H1 (cell line): Measurements from ENCODE around the gene BORCS8. TPM values are rescaled to one million over a fixed set of nuclear protein-coding genes. Genes with fewer than 3 reads are reported as not detected.
A peak's percentile ranks its signal among the peaks of the same experiment; 100 is the strongest.

Source experiments
- CTCF ChIA-PET: fragments of 300-600 bp; sonication (Branson Sonifier 250); formaldehyde crosslinking; loops from one replicate; lab custom pipeline; 2021; ENCODE audit not compliant: partially characterized antibody; lab: Charles Lee
- POLR2A ChIA-PET: fragments of 300-600 bp; sonication (Branson Sonifier 250); formaldehyde crosslinking; loops from one replicate; lab custom pipeline; 2021; ENCODE audit warnings: inconsistent platforms; ENCODE audit not compliant: partially characterized antibody; lab: Charles Lee
- DNase-seq, 2 experiments: peaks; one replicate each; pipeline versions ENCODE4 v3.0.0 to v3.0.0-alpha.2; 2010 to 2022; ENCODE audit warnings: low spot score in 2 of 2, low read depth in 1 of 2, mixed read lengths in 1 of 2
- FAIRE-seq: peaks from 2 replicates; lab custom pipeline; 2011; peaks lifted over from hg19 to GRCh38; lab: Jason Lieb, UNC
- H2AFZ ChIP-seq: 2 replicates; pipeline ENCODE4 v1.8.1; 2012; ENCODE audit warnings: low read length, inconsistent platforms
- H2AK5ac ChIP-seq: 2 replicates; pipeline ENCODE4 v1.6.1; 2013; ENCODE audit warnings: low read depth, low read length
- H2BK120ac ChIP-seq: replicated peaks from 2 replicates; pipeline ENCODE3; 2013; ENCODE audit warnings: low read depth, low read length, inconsistent platforms
- H2BK12ac ChIP-seq: 2 replicates; pipeline ENCODE4 v1.6.1; 2013; ENCODE audit warnings: low read depth, low read length
- H2BK15ac ChIP-seq: 2 replicates; pipeline ENCODE4 v1.6.1; 2013; ENCODE audit warnings: low read length
- H2BK20ac ChIP-seq: 2 replicates; pipeline ENCODE4 v1.6.1; 2013; ENCODE audit warnings: low read length
- H2BK5ac ChIP-seq: 2 replicates; pipeline ENCODE4 v1.6.1; 2013; ENCODE audit warnings: low read depth, low read length
- H3K14ac ChIP-seq: 2 replicates; pipeline ENCODE4 v1.6.1; 2013; ENCODE audit warnings: inconsistent platforms; ENCODE audit not compliant: insufficient read length
- H3K18ac ChIP-seq: 2 replicates; pipeline ENCODE4 v1.6.1; 2013; ENCODE audit warnings: low read length; ENCODE audit errors: extremely low read depth
- H3K23ac ChIP-seq: 2 replicates; pipeline ENCODE4 v1.6.1; 2013; ENCODE audit warnings: inconsistent platforms; ENCODE audit not compliant: insufficient read length
- H3K23me2 ChIP-seq: 2 replicates; pipeline ENCODE4 v1.6.1; 2013; ENCODE audit warnings: low read depth, low read length
- H3K27ac ChIP-seq: 2 replicates; pipeline ENCODE4 v1.6.1; 2011; ENCODE audit warnings: low read depth, low read length, inconsistent platforms
- H3K27me3 ChIP-seq, 4 experiments: replicated peaks in 1 of 4; 1 replicate in 1 of 4; 2 replicates in 3 of 4; pipeline versions ENCODE4 v1.6.1 to v1.8.1; 2011 to 2013; ENCODE audit warnings: low read length in 3 of 4, mild to moderate bottlenecking in 3 of 4, inconsistent platforms in 2 of 4, mixed read lengths in 2 of 4, moderate library complexity in 1 of 4; ENCODE audit not compliant: control insufficient read depth in 3 of 4, insufficient read depth in 3 of 4; ENCODE audit errors: extremely low read depth in 1 of 4
- H3K36me3 ChIP-seq, 4 experiments: 2 replicates each; pipeline versions ENCODE4 v1.6.1 to v1.8.1; 2011 to 2013; ENCODE audit warnings: mild to moderate bottlenecking in 4 of 4, low read length in 3 of 4, moderate library complexity in 2 of 4, control low read depth in 1 of 4, inconsistent platforms in 1 of 4; ENCODE audit not compliant: insufficient read depth in 4 of 4, control insufficient read depth in 2 of 4
- H3K4ac ChIP-seq: replicated peaks from 2 replicates; pipeline ENCODE3; 2013; ENCODE audit warnings: low read length, low read depth, mixed read lengths, inconsistent platforms; ENCODE audit not compliant: insufficient read length
- H3K4me1 ChIP-seq, 4 experiments: replicated peaks in 1 of 4; 1 replicate in 1 of 4; 2 replicates in 3 of 4; pipeline versions ENCODE4 v1.6.1 to v1.8.1; 2011 to 2013; ENCODE audit warnings: low read length in 3 of 4, inconsistent platforms in 2 of 4, mixed read lengths in 1 of 4; ENCODE audit not compliant: insufficient read depth in 4 of 4, control insufficient read depth in 3 of 4
- H3K4me2 ChIP-seq, 2 experiments: 2 replicates each; pipeline versions ENCODE4 v1.6.1 to v1.8.1; 2011 to 2013; ENCODE audit warnings: low read depth in 2 of 2, low read length in 2 of 2, control low read depth in 1 of 2, inconsistent platforms in 1 of 2, mild to moderate bottlenecking in 1 of 2; ENCODE audit not compliant: insufficient read depth in 1 of 2
- H3K4me3 ChIP-seq, 4 experiments: fragments of 200-600, 300-600 bp in 1 of 4; sonication (generic), shearing (Covaris generic), sonication (Bioruptor Twin) in 1 of 4; 2 replicates each; pipeline versions ENCODE4 v1.5.1 to v1.8.1; 2011 to 2016; ENCODE audit warnings: low read length in 4 of 4, low read depth in 3 of 4, control low read depth in 2 of 4, inconsistent platforms in 2 of 4, mild to moderate bottlenecking in 2 of 4, mixed read lengths in 1 of 4, moderate library complexity in 1 of 4; ENCODE audit not compliant: insufficient read depth in 2 of 4; ENCODE audit errors: extremely low read depth in 1 of 4
- H3K56ac ChIP-seq: replicated peaks from 2 replicates; pipeline ENCODE3; 2013; ENCODE audit warnings: low read depth, mild to moderate bottlenecking, mixed read lengths, low read length, inconsistent platforms; ENCODE audit not compliant: insufficient read length
- H3K79me1 ChIP-seq: 2 replicates; pipeline ENCODE4 v1.6.1; 2013; ENCODE audit warnings: low read depth, low read length, control low read depth
- H3K79me2 ChIP-seq, 2 experiments: 2 replicates each; pipeline versions ENCODE4 v1.6.1 to v1.8.1; 2012 to 2013; ENCODE audit warnings: low read length in 2 of 2, mild to moderate bottlenecking in 2 of 2, inconsistent platforms in 1 of 2; ENCODE audit not compliant: insufficient read depth in 2 of 2, control insufficient read depth in 1 of 2
- H3K9ac ChIP-seq, 4 experiments: replicated peaks in 1 of 4; 1 replicate in 1 of 4; 2 replicates in 3 of 4; pipeline versions ENCODE4 v1.6.1 to v1.8.1; 2011 to 2013; ENCODE audit warnings: low read depth in 3 of 4, low read length in 3 of 4, control low read depth in 2 of 4, mild to moderate bottlenecking in 2 of 4, moderate library complexity in 2 of 4, inconsistent platforms in 1 of 4; ENCODE audit errors: extremely low read depth in 1 of 4
- H3K9me3 ChIP-seq, 2 experiments: 2 replicates each; pipeline versions ENCODE4 v1.6.1 to v1.8.1; 2012 to 2013; ENCODE audit warnings: mild to moderate bottlenecking in 2 of 2, moderate library complexity in 2 of 2, control low read depth in 1 of 2, inconsistent platforms in 1 of 2, low read depth in 1 of 2, low read length in 1 of 2, mixed read lengths in 1 of 2; ENCODE audit not compliant: insufficient read depth in 2 of 2
- H4K20me1 ChIP-seq, 2 experiments: replicated peaks in 1 of 2; 2 replicates each; pipeline versions ENCODE3 to v1.8.1; 2011 to 2013; ENCODE audit warnings: inconsistent platforms in 2 of 2, low read length in 2 of 2, mild to moderate bottlenecking in 1 of 2; ENCODE audit not compliant: insufficient read depth in 2 of 2, control insufficient read depth in 1 of 2
- H4K5ac ChIP-seq: 2 replicates; pipeline ENCODE4 v1.6.1; 2013; ENCODE audit warnings: low read length, low read depth, mixed read lengths, inconsistent platforms; ENCODE audit not compliant: insufficient read length
- H4K8ac ChIP-seq: 2 replicates; pipeline ENCODE4 v1.8.0; 2013; ENCODE audit warnings: mild to moderate bottlenecking, moderate library complexity, low read length, inconsistent platforms; ENCODE audit not compliant: insufficient read depth; ENCODE audit errors: extremely low read depth
- H4K91ac ChIP-seq: replicated peaks from 2 replicates; pipeline ENCODE3; 2013; ENCODE audit warnings: low read length, mixed read lengths, inconsistent platforms; ENCODE audit not compliant: insufficient read length
- ASH2L ChIP-seq: fragments of 200-600, 300-600 bp; sonication (generic); IDR thresholded peaks from one replicate; pipeline ENCODE4 v1.7.1; 2017; ENCODE audit warnings: low read length
- CREB1 ChIP-seq: IDR thresholded peaks from 2 replicates; pipeline ENCODE4 v1.6.1; 2012; ENCODE audit warnings: inconsistent platforms
- GABPA ChIP-seq: IDR thresholded peaks from 2 replicates; pipeline ENCODE4 v1.6.1; 2011; ENCODE audit warnings: mild to moderate bottlenecking, low read length, moderate library complexity, borderline replicate concordance; ENCODE audit not compliant: insufficient read depth
- HDAC6 ChIP-seq: IDR thresholded peaks from one replicate; pipeline ENCODE4 v1.7.1; 2012; ENCODE audit warnings: low read depth, mild to moderate bottlenecking, inconsistent platforms, low read length, moderate library complexity
- JUN ChIP-seq: IDR thresholded peaks from 2 replicates; pipeline ENCODE4 v1.6.1; 2011; ENCODE audit warnings: low read depth, mild to moderate bottlenecking, improper control_type of control experiment, low read length
- KDM1A ChIP-seq: fragments of 200-600, 300-600 bp; sonication (generic); IDR thresholded peaks from 2 replicates; pipeline ENCODE4 v1.7.1; 2016; ENCODE audit warnings: mild to moderate bottlenecking, low read length, borderline replicate concordance
- KDM4A ChIP-seq: IDR thresholded peaks from one replicate; pipeline ENCODE4 v1.7.1; 2012; ENCODE audit warnings: low read depth, mild to moderate bottlenecking, moderate library complexity, low read length, inconsistent platforms; ENCODE audit not compliant: severe bottlenecking
- MAFK ChIP-seq: IDR thresholded peaks from 2 replicates; pipeline ENCODE4 v1.6.1; 2012; ENCODE audit warnings: low read depth, mild to moderate bottlenecking, improper control_type of control experiment, low read length
- SP1 ChIP-seq: IDR thresholded peaks from 2 replicates; pipeline ENCODE4 v1.6.1; 2011; ENCODE audit warnings: low read depth, low read length
- TEAD4 ChIP-seq: IDR thresholded peaks from 2 replicates; pipeline ENCODE4 v1.6.1; 2012; ENCODE audit warnings: low read depth, low read length, inconsistent platforms, mixed read lengths
- YY1 ChIP-seq: IDR thresholded peaks from 2 replicates; pipeline ENCODE4 v1.6.1; 2011; ENCODE audit warnings: low read depth, mild to moderate bottlenecking, low read length
- ZNF274 ChIP-seq: IDR thresholded peaks from 2 replicates; pipeline ENCODE4 v1.7.0; 2012; ENCODE audit warnings: low read length, borderline replicate concordance; ENCODE audit errors: extremely low read depth
- WGBS, 2 experiments: shearing (Covaris generic) in 1 of 2; methylation state at CpG; one replicate each; pipeline versions ENCODE4 v1.1.6 to v1.1.7; 2013 to 2015; ENCODE audit warnings: low lambda C conversion rate in 2 of 2, mixed read lengths in 2 of 2, inconsistent platforms in 1 of 2, low coverage in 1 of 2, missing lambda C conversion rate in 1 of 2; ENCODE audit not compliant: insufficient replicate concordance in 2 of 2, insufficient coverage in 1 of 2, insufficient read length in 1 of 2; ENCODE audit errors: extremely low coverage in 1 of 2, missing lambda C conversion rate in 1 of 2; 5-methylcytosine and 5-hydroxymethylcytosine counted together
- polyA plus RNA-seq, 7 experiments: library from polyadenylated mRNA; depleted of rRNA in 3 of 7; stranded (reverse) in 5 of 7; unstranded in 2 of 7; fragments of >200 nt in 5 of 7; fragments of 200-250 nt in 2 of 7; gene quantifications; 1 replicate in 5 of 7; 2 replicates in 1 of 7; 4 replicates in 1 of 7; pipeline versions ENCODE4 v1.2.1 to v1.2.3, GENCODE V29; 2011 to 2013; ENCODE audit warnings: missing spikeins in 2 of 7, mixed read lengths in 2 of 7
- total RNA-seq: library from RNA; stranded (reverse); fragmentation: NEBNext Ultra II Directional; extraction: Animal tissue kit (Norgen Biotek cat#: 25700); gene quantifications from 2 replicates; pipeline ENCODE4 v1.2.1, GENCODE V29; 2021

Gene BORCS8
- total and polyA plus RNA-seq, 2 of the 8 experiments (the other 6 are each of a cell fraction or from before 2014, with no cell fraction given), result 15.0 to 15.9 TPM

GRCh38 chr19:19170053-19170872 lies 21.7 kb downstream of the BORCS8 start, which contains the start of gene MEF2B:
TSS of gene MEF2B (minus strand) at chr19:19170263. CDS start at chr19:19150735, 19,528 bp downstream.
- Histone ChIP-seq H3K4me3 (peak within 1 kb of the TSS; percentile 15 to 59 (median 28); a peak in 7 of 8 replicates), H3K56ac (no peak within 1 kb of the TSS), H4K5ac (no peak within 1 kb of the TSS), H2BK120ac (no peak within 1 kb of the TSS), H3K36me3 (no peaks in the 10 kb centered on the region; a peak in 1 of 8 replicates), H3K18ac (no peak within 1 kb of the TSS; the same call in none of the 2 replicates), H3K23ac (no peak within 1 kb of the TSS), H2AFZ (no peak within 1 kb of the TSS), H3K27ac (no peak within 1 kb of the TSS), H3K9ac (peak within 1 kb of the TSS in 1 of 4 experiments; percentile 26; a peak in 1 of 7 replicates), H2BK12ac (no peak within 1 kb of the TSS), H4K8ac (no peak within 1 kb of the TSS; the same call in 1 of the 2 replicates), H2BK20ac (no peak within 1 kb of the TSS), H3K9me3 (no peaks in the 10 kb centered on the region), H3K27me3 (peaks cover 2 to 16% (median 11%) of the 10 kb centered on the region in 4 experiments), H3K4ac (no peak within 1 kb of the TSS), H3K4me2 (peak within 1 kb of the TSS; percentile 70 to 81), H3K14ac (no peak within 1 kb of the TSS), H3K4me1 (peaks cover 0 to 23% (median 11%) of the 10 kb centered on the region in 4 experiments; a peak in 6 of 7 replicates), H4K20me1 (peaks cover 0 to 8% of the 10 kb centered on the region in 2 experiments), H3K23me2 (peaks cover 7% of the 10 kb centered on the region; the same call in 1 of the 2 replicates), H3K79me2 (no peaks in the 10 kb centered on the region), H3K79me1 (no peaks in the 10 kb centered on the region), H2BK5ac (peak within 1 kb of the TSS; percentile 18; the same call in 1 of the 2 replicates), H2AK5ac (peak within 1 kb of the TSS; percentile 14), H2BK15ac (no peak within 1 kb of the TSS), H4K91ac (no peak within 1 kb of the TSS)
- ChIA-PET CTCF (interaction anchor here (0.6 to 7.1 kb wide), 7 partner anchors 10 to 1585 kb away, joined by 3 to 109 read pairs (median 4); no protein-coding TSS in a partner anchor), POLR2A (interaction anchor here (0.9 to 11.8 kb wide), 7 partner anchors 11 to 111 kb away, joined by 3 to 133 read pairs (median 5); no protein-coding TSS in a partner anchor)
- no peak for FAIRE-seq
- 19% methylated on average over 52 of the region's 56 CpGs; no CpG with 5 or more reads in 1 of the 2 experiments for WGBS, 2 experiments
- peak; percentile 59 to 96 for DNase-seq
- TF ChIP-seq HDAC6, result no peak
- TF ChIP-seq JUN, result no peak
- TF ChIP-seq CREB1, result peak; percentile 21; the same call in 1 of the 2 replicates
- 0 out of 2 replicates have a peak, but pooled peaks have one; percentile 22 for TF ChIP-seq GABPA
- TF ChIP-seq ASH2L, result peak; percentile 34
- TF ChIP-seq ZNF274, result no peak
- peak; percentile 69; the same call in 1 of the 2 replicates for TF ChIP-seq SP1
- peak; percentile 25 for TF ChIP-seq KDM4A
- no peak for TF ChIP-seq KDM1A
- TF ChIP-seq YY1, result 0 out of 2 replicates have a peak, but pooled peaks have one; percentile 12
- no peak for TF ChIP-seq MAFK
- TF ChIP-seq TEAD4, result no peak
